CD4-positive, alpha-beta T cell treated with Interleukin-4 for 1 hour (primary cell): ENCODE measurements around the gene SLC2A10.

Experiments
- DNase-seq, 2 donors: peaks; one replicate each; pipeline ENCODE4 v3.0.0-alpha.2; 2020 to 2022

SLC2A10 gene

DNA sequence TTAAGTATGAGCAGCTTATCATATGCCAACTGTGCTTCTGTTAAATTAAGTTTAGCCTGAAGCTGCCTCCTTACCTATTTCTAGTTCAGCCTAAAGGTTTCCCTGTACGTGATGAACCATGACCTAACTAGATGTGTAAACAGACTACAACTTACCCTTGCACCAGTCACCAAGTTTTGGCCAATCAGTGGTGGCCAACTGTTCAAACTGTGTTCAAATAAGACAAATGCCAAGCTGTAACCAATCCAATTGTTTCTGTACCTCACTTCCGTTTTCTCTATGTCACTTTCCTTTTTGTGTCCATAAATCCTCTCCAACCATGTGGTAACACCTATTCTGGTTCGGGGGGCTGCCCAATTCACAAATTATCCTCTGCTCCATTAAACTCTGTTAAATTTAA lies 6.0 kb upstream of the SLC2A10 start:
- DNase-seq: no peak

GRCh38 chr20:46704714-46705377 lies 4.6 kb upstream of the SLC2A10 start:
- DNase-seq: no peak

- DNase-seq: no peak
These were observed 4.1 kb upstream of the SLC2A10 start for GRCh38 chr20:46705378-46705729.

DNA sequence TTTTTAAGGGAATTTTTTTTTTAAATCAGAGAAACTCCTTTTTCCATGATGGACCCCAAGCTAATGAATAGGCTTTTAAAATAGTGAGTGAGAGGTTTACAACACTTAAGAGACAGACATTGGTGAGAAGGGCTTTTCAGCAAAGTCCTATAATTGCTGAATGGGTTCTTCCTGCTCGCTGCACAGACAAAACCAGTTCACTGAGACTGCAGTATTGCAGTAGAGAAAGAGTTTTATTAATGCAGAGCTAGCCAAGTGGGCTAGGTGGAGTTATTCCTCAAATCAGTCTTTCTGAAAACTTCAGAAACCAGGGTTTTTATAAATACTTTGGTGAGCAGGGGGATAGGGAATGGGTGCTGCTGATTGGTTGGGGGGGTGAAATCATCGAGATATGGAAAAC lies 3.2 kb upstream of the SLC2A10 start:
- no peak for DNase-seq

- no peak for DNase-seq
These were observed 1.1 kb upstream of the SLC2A10 start for GRCh38 chr20:46708172-46708860.

GRCh38 chr20:46709055-46709458 lies 392 bp upstream of the SLC2A10 start:
- DNase-seq: no peak

GRCh38 chr20:46710153-46710913 lies 884 bp downstream of the SLC2A10 start:
- no peak for DNase-seq

DNA sequence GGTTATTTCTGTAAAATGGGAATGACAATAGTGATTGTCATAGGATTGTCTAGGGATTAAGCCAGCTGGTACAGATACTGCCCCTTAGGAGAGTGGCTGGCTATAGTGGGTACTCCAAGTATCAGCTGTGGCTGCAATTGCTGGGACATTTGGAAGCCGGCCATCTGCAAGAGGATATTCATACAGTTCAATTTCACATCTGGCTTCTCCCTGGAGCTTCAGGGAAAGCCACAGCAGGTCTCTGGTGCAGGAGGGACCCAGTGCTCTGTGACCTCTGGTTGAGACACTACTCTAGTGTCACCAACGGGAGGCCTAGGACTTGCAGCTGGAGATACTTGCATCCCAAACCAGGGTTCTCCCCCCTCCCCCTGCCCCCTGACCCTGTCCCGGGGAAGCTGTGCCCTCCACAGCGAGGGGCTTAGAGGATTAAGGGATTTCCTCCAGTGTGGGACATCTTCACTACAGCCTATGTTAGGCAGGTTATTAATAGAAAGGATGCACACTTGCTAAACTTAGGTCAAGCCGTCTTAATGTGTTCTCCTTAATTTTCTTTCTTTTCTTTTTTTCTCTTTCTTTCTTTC lies 2.7 kb downstream of the SLC2A10 start:
- DNase-seq: no peak

DNA sequence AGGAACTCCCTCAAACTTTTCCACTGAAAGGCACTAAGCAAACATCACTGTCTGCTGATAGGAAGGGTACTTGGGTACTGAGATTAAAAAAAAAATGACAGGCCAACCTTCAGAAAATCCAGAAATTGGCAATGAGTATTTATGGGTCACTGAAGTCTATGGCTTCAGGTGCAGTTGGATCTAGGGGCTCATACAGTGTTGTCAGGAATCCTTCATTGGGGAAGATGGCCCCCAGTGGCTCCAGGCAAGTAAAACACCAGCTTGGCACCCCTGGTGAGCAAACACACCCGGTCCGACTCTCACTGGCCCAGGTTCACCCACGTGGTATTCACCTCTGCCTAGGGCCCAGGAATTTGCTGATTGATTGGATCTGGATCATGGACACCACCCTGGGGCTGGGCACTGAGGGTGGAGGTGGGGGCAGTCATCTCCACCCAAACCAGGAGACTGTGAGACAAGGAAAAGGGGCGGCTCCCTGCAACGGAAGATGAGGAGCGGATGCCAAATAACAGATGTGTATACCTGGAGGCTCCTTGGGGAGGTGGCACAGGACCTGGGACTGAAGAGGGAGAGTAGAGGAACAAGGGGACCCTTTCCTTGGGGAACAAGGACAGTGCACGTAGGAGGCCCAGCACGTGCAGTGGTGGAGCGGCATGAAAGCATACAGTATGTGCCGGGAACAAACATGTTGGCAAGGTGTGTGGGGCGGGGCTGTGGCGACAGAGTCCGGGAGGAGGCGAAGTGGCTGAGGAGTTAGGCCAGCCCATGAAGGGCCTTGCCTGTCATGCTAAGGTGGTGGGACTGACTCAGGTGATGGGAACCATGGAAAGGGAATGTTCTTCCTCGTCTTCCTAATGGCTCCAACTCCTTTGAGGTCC lies 4.7 kb downstream of the SLC2A10 start:
- no peak for DNase-seq

- DNase-seq: no peak
These were observed 5.9 kb downstream of the SLC2A10 start for GRCh38 chr20:46715292-46715756.

GRCh38 chr20:46717818-46718541 lies 8.5 kb downstream of the SLC2A10 start:
- DNase-seq: no peak

GRCh38 chr20:46720019-46720418 lies 10.6 kb downstream of the SLC2A10 start:
- DNase-seq: no peak

DNA sequence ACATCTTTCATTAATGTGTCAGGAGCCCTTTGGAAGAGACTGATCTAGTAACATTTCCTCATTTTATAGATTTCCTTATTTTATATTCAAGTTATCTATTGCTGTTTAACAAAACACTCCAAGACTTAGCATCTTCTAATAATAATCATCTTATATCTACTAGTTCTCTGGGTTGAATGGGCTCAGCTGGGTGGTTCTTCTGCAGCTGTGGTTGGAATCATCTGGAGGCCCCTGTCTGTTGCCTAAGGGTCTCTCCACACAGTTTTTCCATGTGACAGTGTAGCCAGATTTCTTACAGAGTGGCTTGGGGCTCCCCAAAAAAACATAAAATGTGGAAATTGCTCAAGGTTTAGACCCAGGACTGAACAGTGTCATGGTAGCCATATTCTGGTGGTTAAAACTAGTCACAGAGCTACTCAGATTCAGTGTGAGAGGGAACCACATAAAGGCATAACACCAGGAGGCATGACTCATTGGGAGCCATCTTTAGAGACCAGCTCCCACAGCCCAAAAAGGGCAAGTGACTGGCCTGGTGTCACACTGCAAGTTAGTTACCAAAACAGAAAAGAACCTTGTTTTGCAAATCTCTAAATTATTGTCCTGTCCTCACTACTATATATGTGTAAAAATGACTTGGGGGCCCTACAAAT lies 11.5 kb downstream of the SLC2A10 start:
- no peak for DNase-seq

- no peak for DNase-seq
These were observed 12.0 kb downstream of the SLC2A10 start for GRCh38 chr20:46721476-46721875.

- DNase-seq: no peak
These were observed 13.0 kb downstream of the SLC2A10 start for GRCh38 chr20:46722450-46722849.

DNA sequence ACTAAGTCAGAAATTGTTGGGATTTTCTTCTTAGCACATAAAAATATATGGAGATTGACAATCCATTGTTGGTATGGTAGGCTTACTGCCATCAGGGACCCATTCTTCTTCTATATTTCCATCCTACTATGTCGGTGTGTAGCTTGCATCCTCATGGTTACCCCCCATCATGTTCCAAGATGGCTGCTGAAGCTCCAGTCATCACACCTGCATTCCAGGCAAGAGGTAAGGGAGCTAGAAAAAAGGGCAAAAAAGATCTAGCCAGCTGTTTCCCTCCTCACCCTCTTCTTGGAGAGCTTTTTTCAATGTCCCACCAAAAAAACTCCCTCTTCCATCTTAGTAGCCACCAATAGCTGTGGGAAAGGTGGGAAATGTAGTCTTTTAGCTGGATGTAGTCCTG lies 13.6 kb downstream of the SLC2A10 start:
- no peak for DNase-seq

DNA sequence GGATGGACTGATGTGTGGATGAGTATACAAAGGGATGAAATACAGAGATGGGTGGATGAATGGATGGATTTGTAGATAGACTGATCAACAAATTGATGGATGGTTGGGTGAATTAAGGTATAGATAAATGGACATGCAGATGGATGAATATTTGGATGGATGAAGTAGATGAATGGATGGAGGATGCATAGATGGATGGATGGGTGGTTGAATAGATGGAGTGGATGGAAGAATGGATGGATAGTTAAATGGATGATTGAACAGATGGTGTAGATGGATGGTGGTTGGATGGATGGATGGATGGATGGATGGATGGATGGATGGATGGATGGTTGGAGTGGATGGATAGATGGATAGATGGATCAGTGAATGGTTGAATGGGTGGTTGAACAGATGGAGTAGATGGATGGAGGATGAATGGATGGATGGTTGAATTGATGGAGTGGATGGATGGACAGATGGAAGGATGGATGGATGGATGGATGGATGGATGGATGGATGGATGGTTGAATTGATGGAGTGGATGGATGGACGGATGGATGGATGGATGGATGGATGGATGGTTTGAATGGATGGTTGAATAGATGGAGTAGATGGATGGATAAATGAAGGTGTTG lies 15.0 kb downstream of the SLC2A10 start:
- DNase-seq: no peak

GRCh38 chr20:46725186-46726165 lies 16.0 kb downstream of the SLC2A10 start:
- no peak for DNase-seq

DNA sequence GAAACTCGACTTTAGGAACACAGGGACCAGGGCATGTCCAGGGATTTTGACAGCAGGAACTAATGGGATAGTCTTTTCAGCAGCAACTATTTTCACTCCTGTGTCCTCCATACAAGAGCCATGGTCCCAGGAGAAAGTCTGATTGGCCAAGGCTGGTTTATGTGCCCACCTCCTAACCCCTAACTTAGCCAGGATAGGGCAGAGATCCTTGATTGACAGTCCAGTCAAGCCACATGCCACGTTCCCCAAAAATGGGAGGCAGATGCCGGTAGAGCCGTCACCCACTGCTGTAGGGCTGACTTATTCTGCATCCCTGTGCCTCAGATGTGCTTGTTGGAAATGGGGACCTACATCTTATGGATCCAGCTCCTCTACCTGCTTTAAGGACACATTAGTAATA lies 22.3 kb downstream of the SLC2A10 start:
- DNase-seq: no peak

DNA sequence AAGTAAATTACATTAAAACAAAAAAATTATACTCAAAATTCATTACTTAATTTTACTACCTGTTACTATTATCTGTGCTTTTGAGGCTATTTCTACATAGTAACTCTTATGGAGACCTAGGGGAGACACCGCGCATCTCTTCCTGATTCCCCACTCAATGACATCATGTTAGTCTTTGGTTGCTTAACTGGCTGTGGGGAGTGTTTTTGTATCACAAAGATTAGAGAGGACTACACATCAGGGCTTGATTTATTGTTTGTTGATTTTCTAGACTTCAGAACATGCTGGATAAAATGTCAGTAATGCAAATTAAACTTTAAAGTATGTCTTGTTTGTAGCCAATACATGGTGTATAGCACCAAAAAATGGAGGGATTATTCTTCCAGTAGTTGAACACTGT lies 26.0 kb downstream of the SLC2A10 start:
- DNase-seq: no peak
